Loucy (cell line): ENCODE results near the gene HADHB.

Experiments used
- EZH2phosphoT487 ChIP-seq: fragments of 200-600 bp; IDR thresholded peaks from 2 replicates; pipeline ENCODE4 v1.6.1; 2018; ENCODE audit warnings: antibody characterized with exemption, mild to moderate bottlenecking, moderate library complexity, borderline replicate concordance
- TF ChIP-seq, protein P1 (sequence below): fragments of 200-600 bp; sonication (generic); conservative IDR thresholded peaks from 2 replicates; pipeline ENCODE4 v1.5.1; 2014; ENCODE audit warnings: mild to moderate bottlenecking, antibody characterized with exemption, low read length

DNA sequence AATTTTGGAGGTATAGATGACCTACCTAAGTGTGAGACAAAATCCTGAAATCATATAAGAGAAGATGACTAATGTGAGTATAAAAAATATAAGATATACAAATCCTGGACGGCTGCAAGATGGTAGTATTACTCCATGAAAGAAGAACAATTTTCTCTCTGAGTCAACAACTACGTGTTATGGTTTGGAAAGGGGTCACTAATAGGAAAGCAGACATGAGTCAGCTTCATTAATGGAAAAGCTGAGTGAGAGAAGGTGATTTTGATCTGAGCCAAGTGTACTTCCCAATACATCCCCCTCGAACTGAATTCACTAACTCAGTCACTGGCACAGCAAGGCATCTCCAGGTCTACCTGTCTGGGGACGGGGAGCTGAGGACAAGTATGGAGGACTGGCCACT lies 81.1 kb downstream of the HADHB start:
- TF ChIP-seq, protein P1, sequence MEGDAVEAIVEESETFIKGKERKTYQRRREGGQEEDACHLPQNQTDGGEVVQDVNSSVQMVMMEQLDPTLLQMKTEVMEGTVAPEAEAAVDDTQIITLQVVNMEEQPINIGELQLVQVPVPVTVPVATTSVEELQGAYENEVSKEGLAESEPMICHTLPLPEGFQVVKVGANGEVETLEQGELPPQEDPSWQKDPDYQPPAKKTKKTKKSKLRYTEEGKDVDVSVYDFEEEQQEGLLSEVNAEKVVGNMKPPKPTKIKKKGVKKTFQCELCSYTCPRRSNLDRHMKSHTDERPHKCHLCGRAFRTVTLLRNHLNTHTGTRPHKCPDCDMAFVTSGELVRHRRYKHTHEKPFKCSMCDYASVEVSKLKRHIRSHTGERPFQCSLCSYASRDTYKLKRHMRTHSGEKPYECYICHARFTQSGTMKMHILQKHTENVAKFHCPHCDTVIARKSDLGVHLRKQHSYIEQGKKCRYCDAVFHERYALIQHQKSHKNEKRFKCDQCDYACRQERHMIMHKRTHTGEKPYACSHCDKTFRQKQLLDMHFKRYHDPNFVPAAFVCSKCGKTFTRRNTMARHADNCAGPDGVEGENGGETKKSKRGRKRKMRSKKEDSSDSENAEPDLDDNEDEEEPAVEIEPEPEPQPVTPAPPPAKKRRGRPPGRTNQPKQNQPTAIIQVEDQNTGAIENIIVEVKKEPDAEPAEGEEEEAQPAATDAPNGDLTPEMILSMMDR: no peak
- no peak for TF ChIP-seq EZH2phosphoT487
